Kidney (tissue), 14 donors: Measurements from ENCODE around the gene CHRNB2. TPM values are rescaled to one million over a fixed set of nuclear protein-coding genes. Genes with fewer than 3 reads are reported as not detected.
A peak's percentile ranks its signal among the peaks of the same experiment; 100 is the strongest.

Source experiments
- DNase-seq, 5 donors: peaks; one replicate each; pipeline ENCODE4 v3.0.0-alpha.2; 2013 to 2020
- FAIRE-seq: peaks from 2 replicates; lab custom pipeline; 2012; peaks lifted over from hg19 to GRCh38; lab: Jason Lieb, UNC
- H3K27ac ChIP-seq, 2 donors: one replicate each; pipeline ENCODE4 v1.7.0; 2013; ENCODE audit warnings: low read depth in 2 of 2, low read length in 2 of 2, inconsistent platforms in 1 of 2
- H3K27me3 ChIP-seq: one replicate; pipeline ENCODE4 v1.7.1; 2013; ENCODE audit warnings: low read length, inconsistent platforms; ENCODE audit not compliant: control insufficient read depth, insufficient read depth
- H3K36me3 ChIP-seq, 3 donors: one replicate each; pipeline versions ENCODE4 v1.7.0 to v1.7.1; 2013; ENCODE audit warnings: low read length in 3 of 3, control low read depth in 1 of 3, inconsistent platforms in 1 of 3; ENCODE audit not compliant: insufficient read depth in 3 of 3, control insufficient read depth in 2 of 3
- H3K4me1 ChIP-seq, 3 donors: one replicate each; pipeline versions ENCODE4 v1.7.0 to v1.7.1; 2013; ENCODE audit warnings: low read length in 3 of 3, inconsistent platforms in 1 of 3, low read depth in 1 of 3; ENCODE audit not compliant: control insufficient read depth in 2 of 3, insufficient read depth in 2 of 3
- H3K4me3 ChIP-seq, 3 donors: one replicate each; pipeline versions ENCODE4 v1.7.0 to v1.8.1; 2013; ENCODE audit warnings: low read length in 3 of 3, control low read depth in 1 of 3, inconsistent platforms in 1 of 3
- H3K9ac ChIP-seq, 3 donors: one replicate each; pipeline versions ENCODE4 v1.7.0 to v1.7.1; 2013; ENCODE audit warnings: low read length in 3 of 3, control low read depth in 1 of 3, inconsistent platforms in 1 of 3
- H3K9me3 ChIP-seq, 3 donors: one replicate each; pipeline versions ENCODE4 v1.7.0 to v1.7.1; 2013; ENCODE audit warnings: low read length in 3 of 3, control low read depth in 1 of 3, inconsistent platforms in 1 of 3; ENCODE audit not compliant: control insufficient read depth in 2 of 3, insufficient read depth in 1 of 3
- intact Hi-C: fragments of 100-400 bp; cut with DNase I; formaldehyde crosslinking; loops from one replicate; pipeline ENCODE4 v1.11.1; 2022
- polyA plus RNA-seq: library from polyadenylated mRNA; stranded (reverse); fragments of 350-450 nt; fragmentation: Illumina TruSeq; extraction: RNeasy Lipid Tissue Mini Kit (QIAGEN cat#74804); gene quantifications from one replicate; pipeline ENCODE4 v1.2.3, GENCODE V29; 2014; ENCODE audit warnings: low read depth, low replicate concordance; ENCODE audit not compliant: insufficient read depth
- total RNA-seq: library from RNA; stranded (reverse); fragmentation: NEBNext Ultra II Directional; extraction: Animal tissue kit (Norgen Biotek cat#: 25700); gene quantifications from one replicate; pipeline ENCODE4 v1.2.1, GENCODE V29; 2021
- TF ChIP-seq, protein P1 (sequence below): IDR thresholded peaks from 3 replicates; pipeline ENCODE4 v1.5.1; 2012; ENCODE audit warnings: mild to moderate bottlenecking, moderate library complexity, borderline replicate concordance; ENCODE audit not compliant: insufficient read depth; ENCODE audit errors: extremely low read depth
- donor health status: control.
- donor health status: control.
- donor health status: control.
- donor health status: control.
- donor health status: control.
- donor health status: DM: yes; HTN: yes; CAD: no.
- donor health status: Normal renal cell carcinoma (clear cell type).

CHRNB2 gene
- total and polyA plus RNA-seq, 2 donors from 2014 or later = 0.60 TPM; not detected in 1

DNA sequence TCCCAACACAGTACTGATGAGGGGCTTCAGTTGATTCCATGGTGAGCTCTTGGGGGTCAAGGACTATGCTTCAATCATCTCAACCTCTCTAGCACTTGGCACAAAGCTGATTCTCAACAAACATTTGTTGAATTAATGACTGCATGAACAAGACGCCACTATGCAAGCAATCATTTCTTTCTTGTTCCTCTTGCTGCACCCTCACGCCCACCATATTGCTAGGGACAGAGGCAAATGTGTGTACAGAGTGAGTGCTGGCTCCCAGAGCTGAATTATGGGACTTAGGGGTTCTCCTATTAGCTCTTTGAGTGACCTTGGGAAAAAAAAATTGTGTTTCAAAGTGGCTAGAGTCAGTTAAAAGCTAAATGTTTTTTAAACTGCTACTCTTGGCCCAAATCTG is 38.0 kb downstream of the CHRNB2 start:
- intact Hi-C loops = no loop called here

GRCh38 chr1:154607106-154607608 is 39.6 kb downstream of the CHRNB2 start:
- DNase-seq (no peak), FAIRE-seq (no peak)
- H3K9me3 ChIP-seq = no peaks in the 10 kb centered on the region
- no peaks in the 10 kb centered on the region for H3K27me3 ChIP-seq
- H3K36me3 ChIP-seq = peaks cover 0 to 3% (median 0%) of the 10 kb centered on the region in 3 donors
- H3K4me1 ChIP-seq = peaks cover 3 to 16% (median 14%) of the 10 kb centered on the region in 3 donors
- H3K9ac ChIP-seq = peak overlapping the region; percentile 52 to 100 (median 95)
- intact Hi-C loops = no loop called here
- TF ChIP-seq, protein P1, sequence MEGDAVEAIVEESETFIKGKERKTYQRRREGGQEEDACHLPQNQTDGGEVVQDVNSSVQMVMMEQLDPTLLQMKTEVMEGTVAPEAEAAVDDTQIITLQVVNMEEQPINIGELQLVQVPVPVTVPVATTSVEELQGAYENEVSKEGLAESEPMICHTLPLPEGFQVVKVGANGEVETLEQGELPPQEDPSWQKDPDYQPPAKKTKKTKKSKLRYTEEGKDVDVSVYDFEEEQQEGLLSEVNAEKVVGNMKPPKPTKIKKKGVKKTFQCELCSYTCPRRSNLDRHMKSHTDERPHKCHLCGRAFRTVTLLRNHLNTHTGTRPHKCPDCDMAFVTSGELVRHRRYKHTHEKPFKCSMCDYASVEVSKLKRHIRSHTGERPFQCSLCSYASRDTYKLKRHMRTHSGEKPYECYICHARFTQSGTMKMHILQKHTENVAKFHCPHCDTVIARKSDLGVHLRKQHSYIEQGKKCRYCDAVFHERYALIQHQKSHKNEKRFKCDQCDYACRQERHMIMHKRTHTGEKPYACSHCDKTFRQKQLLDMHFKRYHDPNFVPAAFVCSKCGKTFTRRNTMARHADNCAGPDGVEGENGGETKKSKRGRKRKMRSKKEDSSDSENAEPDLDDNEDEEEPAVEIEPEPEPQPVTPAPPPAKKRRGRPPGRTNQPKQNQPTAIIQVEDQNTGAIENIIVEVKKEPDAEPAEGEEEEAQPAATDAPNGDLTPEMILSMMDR = no peak
- H3K27ac ChIP-seq = peak overlapping the region; percentile 96 to 98
- H3K4me3 ChIP-seq = peak overlapping the region; percentile 99 to 100 (median 99)

More for the DNA sequence above, 38.0 kb downstream of the CHRNB2 start:
- TF ChIP-seq, protein P1 = no peak
- H3K36me3 ChIP-seq = peaks cover 7 to 15% (median 13%) of the 10 kb centered on the region in 3 donors
- H3K4me3 ChIP-seq = no peak overlapping the region
- H3K27me3 ChIP-seq = no peaks in the 10 kb centered on the region
- H3K9ac ChIP-seq = no peak overlapping the region
- H3K4me1 ChIP-seq = peaks cover 3 to 16% (median 14%) of the 10 kb centered on the region in 3 donors
- no peaks in the 10 kb centered on the region for H3K9me3 ChIP-seq
- DNase-seq (no peak), FAIRE-seq (no peak)
- no peak overlapping the region for H3K27ac ChIP-seq

DNA sequence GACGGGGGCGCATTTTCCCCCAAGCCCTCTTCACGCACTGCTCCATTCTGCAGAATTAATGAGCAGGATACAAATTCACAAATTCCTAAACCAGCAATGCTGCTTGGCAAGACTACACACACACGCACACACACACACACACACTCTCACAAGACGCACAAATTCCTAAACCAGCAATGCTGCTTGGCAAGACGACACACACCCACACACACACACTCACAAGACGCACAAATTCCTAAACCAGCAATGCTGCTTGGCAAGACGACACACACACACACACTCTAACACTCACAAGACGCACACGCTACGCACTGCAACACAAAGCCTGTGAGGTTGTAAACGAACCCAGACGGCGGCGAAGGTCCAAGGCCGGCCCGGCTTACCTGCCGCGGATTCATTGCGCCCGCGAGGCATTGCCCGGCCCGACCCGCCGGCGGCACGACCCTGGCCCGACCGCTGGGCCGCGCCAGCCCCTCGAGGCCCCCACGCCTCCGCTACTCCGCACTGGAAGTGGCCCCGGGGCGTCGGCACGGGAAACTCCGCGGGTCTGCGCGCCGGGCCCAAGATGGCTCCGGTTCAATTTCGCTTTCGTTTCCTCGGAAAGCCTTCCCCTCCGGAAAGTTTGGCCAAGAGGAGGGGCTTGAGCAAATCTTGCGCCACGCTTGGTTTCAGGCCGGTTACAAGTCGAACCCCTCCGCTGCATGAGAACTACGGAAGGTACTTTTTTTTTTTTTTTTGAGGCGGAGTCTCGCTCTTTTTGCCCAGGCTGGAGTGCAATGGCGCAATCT is 40.2 kb downstream of the CHRNB2 start, which contains the start of gene ADAR:
Gene ADAR (minus strand): TSS at position 578 of the 788 bp plus-strand sequence. CDS start 180 bp downstream, at position 398.
- peak; percentile 90 to 98 (median 95) for DNase-seq
- TF ChIP-seq, protein P1 = no peak
- no peak for FAIRE-seq
- peaks cover 3 to 16% (median 14%) of the 10 kb centered on the region in 3 donors for H3K4me1 ChIP-seq
- H3K36me3 ChIP-seq = no peaks in the 10 kb centered on the region
- peak within 1 kb of the TSS; percentile 66 to 100 (median 95) for H3K9ac ChIP-seq
- peak within 1 kb of the TSS; percentile 99 to 100 (median 99) for H3K4me3 ChIP-seq
- no peaks in the 10 kb centered on the region for H3K9me3 ChIP-seq
- intact Hi-C loops = no loop called here
- peak within 1 kb of the TSS; percentile 96 to 98 for H3K27ac ChIP-seq
- H3K27me3 ChIP-seq = no peaks in the 10 kb centered on the region
